ENCODE data around the gene OAS2. TPM values are rescaled to one million over a fixed set of nuclear protein-coding genes. Genes with fewer than 3 reads are reported as not detected.

Gene OAS2
- total RNA-seq, 3 donors from 2014 or later (not counting 1 experiment from before 2014, with no cell fraction given), result 29.0 to 56.3 (median 48.2) TPM

DNA sequence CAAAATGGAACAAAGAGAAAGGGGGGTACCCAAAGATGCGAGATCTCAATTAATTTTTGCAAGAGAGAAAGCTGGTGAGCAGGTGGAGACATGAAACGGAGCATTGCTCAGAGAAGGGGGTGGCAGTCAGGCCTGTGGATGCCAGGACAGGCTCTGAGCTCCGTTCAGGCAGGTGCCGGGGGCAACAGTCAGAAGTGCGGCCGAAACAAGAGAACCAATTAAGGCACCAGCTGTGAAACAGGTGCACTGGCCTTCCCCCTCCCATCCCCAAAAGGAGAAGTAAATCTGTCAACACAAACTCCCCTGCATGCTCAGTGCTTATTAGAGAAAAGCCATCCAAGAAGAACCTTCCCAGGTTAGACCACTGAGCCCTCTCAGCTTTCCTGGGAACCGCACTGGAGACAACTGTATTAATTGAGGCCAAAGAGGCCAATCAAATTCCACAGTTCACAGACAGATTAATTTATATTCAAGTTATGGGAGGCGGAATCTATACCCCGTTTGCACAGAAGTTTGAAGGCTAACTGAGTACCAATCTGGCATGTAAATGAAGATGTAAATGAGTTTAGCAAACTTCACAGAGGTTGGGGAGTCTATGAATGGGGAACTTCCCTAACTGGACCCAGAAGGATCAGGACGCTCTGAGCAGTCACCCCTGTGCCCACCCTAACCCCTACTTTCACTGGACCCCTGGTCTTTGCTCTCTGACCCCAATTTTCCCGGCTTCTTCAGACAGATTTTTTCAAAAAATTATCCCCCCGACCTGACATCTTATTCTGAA is 20.9 kb downstream of the OAS2 start:
- H3K36me3 Mint-ChIP-seq, result peaks cover 42% of the 10 kb centered on the region
- Histone ChIP-seq H3K9me3 (ENCODE audit: control insufficient read depth, insufficient read depth, low read length) (no peaks in the 10 kb centered on the region), H3K27ac (ENCODE audit: low read length) (no peak overlapping the region), H3K4me3 (ENCODE audit: low read length) (no peak overlapping the region), H3K36me3 (ENCODE audit: control insufficient read depth, insufficient read depth, low read length) (peaks cover 87% of the 10 kb centered on the region), H3K4me1 (ENCODE audit: control insufficient read depth, insufficient read depth, low read length) (no peaks in the 10 kb centered on the region), H3K27me3 (ENCODE audit: control insufficient read depth, insufficient read depth, low read length) (no peaks in the 10 kb centered on the region)
- no peak for DNase-seq
- TF ChIP-seq, protein P1, sequence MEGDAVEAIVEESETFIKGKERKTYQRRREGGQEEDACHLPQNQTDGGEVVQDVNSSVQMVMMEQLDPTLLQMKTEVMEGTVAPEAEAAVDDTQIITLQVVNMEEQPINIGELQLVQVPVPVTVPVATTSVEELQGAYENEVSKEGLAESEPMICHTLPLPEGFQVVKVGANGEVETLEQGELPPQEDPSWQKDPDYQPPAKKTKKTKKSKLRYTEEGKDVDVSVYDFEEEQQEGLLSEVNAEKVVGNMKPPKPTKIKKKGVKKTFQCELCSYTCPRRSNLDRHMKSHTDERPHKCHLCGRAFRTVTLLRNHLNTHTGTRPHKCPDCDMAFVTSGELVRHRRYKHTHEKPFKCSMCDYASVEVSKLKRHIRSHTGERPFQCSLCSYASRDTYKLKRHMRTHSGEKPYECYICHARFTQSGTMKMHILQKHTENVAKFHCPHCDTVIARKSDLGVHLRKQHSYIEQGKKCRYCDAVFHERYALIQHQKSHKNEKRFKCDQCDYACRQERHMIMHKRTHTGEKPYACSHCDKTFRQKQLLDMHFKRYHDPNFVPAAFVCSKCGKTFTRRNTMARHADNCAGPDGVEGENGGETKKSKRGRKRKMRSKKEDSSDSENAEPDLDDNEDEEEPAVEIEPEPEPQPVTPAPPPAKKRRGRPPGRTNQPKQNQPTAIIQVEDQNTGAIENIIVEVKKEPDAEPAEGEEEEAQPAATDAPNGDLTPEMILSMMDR (IDR thresholded peaks at IDR 0.05), result no peak
- H3K4me3 Mint-ChIP-seq, result no peak overlapping the region
- peaks cover 0 to 2% of the 10 kb centered on the region in 2 donors for H3K9me3 Mint-ChIP-seq
- H3K27me3 Mint-ChIP-seq (ENCODE audit: low read depth in 2 of 2), result no peaks in the 10 kb centered on the region
- peaks cover 0 to 7% of the 10 kb centered on the region in 2 donors for H3K4me1 Mint-ChIP-seq
- no peak for ATAC-seq
- no peak overlapping the region for H3K27ac Mint-ChIP-seq
- WGBS (ENCODE audit: insufficient coverage), result 68% methylated on average over 12 of the region's 12 CpGs
- intact Hi-C loops (cut with micrococcal nuclease), result no loop called here

DNA sequence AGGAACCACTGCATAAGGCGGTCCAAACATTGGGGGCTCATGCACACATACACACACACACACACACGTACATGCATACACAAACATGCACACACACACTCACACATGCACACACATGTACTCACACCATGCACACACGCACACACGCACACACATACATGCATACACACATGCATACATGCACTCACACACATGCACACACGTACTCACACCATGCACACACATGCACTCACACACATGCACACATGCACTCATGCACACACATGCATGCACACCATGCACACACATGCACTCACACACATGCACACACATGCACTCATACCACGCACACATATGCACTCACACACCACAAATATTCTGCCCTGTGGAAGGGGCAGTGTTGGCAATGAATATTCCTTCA is 22.1 kb downstream of the OAS2 start:
- ATAC-seq, result no peak
- no peaks in the 10 kb centered on the region for H3K27me3 Mint-ChIP-seq (ENCODE audit: low read depth in 2 of 2)
- Histone ChIP-seq H3K4me1 (ENCODE audit: control insufficient read depth, insufficient read depth, low read length) (no peaks in the 10 kb centered on the region), H3K36me3 (ENCODE audit: control insufficient read depth, insufficient read depth, low read length) (peaks cover 93% of the 10 kb centered on the region), H3K4me3 (ENCODE audit: low read length) (no peak overlapping the region), H3K9me3 (ENCODE audit: control insufficient read depth, insufficient read depth, low read length) (no peaks in the 10 kb centered on the region), H3K27me3 (ENCODE audit: control insufficient read depth, insufficient read depth, low read length) (no peaks in the 10 kb centered on the region), H3K27ac (ENCODE audit: low read length) (no peak overlapping the region)
- peaks cover 48% of the 10 kb centered on the region for H3K36me3 Mint-ChIP-seq
- 96% methylated on average over 6 of the region's 6 CpGs for WGBS (ENCODE audit: insufficient coverage)
- no peak for DNase-seq
- H3K4me1 Mint-ChIP-seq, result peaks cover 0 to 7% of the 10 kb centered on the region in 2 donors
- H3K27ac Mint-ChIP-seq, result no peak overlapping the region
- TF ChIP-seq, protein P1 (IDR thresholded peaks at IDR 0.05), result no peak
- intact Hi-C loops (cut with micrococcal nuclease), result no loop called here
- H3K9me3 Mint-ChIP-seq, result peaks cover 0 to 2% of the 10 kb centered on the region in 2 donors
- no peak overlapping the region for H3K4me3 Mint-ChIP-seq

DNA sequence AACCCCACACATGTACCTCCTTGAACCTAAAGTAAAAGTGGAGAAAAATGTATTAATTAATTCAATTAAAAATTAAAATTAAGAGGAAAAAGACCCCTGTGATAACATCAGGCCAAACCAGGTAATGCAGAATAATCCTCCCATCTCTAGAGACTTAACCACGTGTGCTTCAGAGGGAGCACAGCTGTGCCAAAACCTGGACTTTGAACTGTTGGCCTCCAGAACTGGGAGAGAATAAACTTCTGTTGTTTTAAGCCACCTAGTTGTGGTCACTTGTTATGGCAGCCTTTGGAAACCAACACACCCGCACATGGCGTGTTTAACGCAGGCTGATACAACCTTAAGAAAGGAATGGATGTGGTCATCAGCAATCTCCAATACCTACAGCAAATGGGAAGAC is 23.8 kb downstream of the OAS2 start:
- no peaks in the 10 kb centered on the region for H3K4me1 ChIP-seq (ENCODE audit: control insufficient read depth, insufficient read depth, low read length)
- H3K4me1 Mint-ChIP-seq, result peaks cover 0 to 7% of the 10 kb centered on the region in 2 donors
- H3K36me3 Mint-ChIP-seq, result peaks cover 36% of the 10 kb centered on the region
- no peak overlapping the region for H3K27ac Mint-ChIP-seq
- TF ChIP-seq, protein P1 (IDR thresholded peaks at IDR 0.05), result no peak
- H3K4me3 Mint-ChIP-seq, result no peak overlapping the region
- no peak overlapping the region for H3K4me3 ChIP-seq (ENCODE audit: low read length)
- H3K27me3 ChIP-seq (ENCODE audit: control insufficient read depth, insufficient read depth, low read length), result no peaks in the 10 kb centered on the region
- no peaks in the 10 kb centered on the region for H3K27me3 Mint-ChIP-seq (ENCODE audit: low read depth in 2 of 2)
- H3K27ac ChIP-seq (ENCODE audit: low read length), result no peak overlapping the region
- DNase-seq (no peak), ATAC-seq (no peak)
- peaks cover 0 to 2% of the 10 kb centered on the region in 2 donors for H3K9me3 Mint-ChIP-seq
- H3K9me3 ChIP-seq (ENCODE audit: control insufficient read depth, insufficient read depth, low read length), result no peaks in the 10 kb centered on the region
- peaks cover 91% of the 10 kb centered on the region for H3K36me3 ChIP-seq (ENCODE audit: control insufficient read depth, insufficient read depth, low read length)
- WGBS (ENCODE audit: insufficient coverage), result 94% methylated on average over 4 of the region's 4 CpGs
- intact Hi-C loops (cut with micrococcal nuclease), result no loop called here
